GM19328 (cell line): ENCODE measurements around the gene XAGE5.
"Not testable (repeated sequence)": the region's sequence is repeated elsewhere in the genome, so short reads cannot be mapped to it uniquely, and the experiment has no call there.

Source experiments
- ATAC-seq: cut with Tn5 transposase; IDR thresholded peaks from one replicate; pipeline ENCODE4 v1.9.1; 2021; ENCODE audit warnings: mild to moderate bottlenecking, moderate library complexity; ENCODE audit not compliant: unreplicated experiment

XAGE5 gene, protein sequence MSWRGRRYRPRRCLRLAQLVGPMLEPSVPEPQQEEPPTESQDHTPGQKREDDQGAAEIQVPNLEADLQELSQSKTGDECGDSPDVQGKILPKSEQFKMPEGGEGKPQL

DNA sequence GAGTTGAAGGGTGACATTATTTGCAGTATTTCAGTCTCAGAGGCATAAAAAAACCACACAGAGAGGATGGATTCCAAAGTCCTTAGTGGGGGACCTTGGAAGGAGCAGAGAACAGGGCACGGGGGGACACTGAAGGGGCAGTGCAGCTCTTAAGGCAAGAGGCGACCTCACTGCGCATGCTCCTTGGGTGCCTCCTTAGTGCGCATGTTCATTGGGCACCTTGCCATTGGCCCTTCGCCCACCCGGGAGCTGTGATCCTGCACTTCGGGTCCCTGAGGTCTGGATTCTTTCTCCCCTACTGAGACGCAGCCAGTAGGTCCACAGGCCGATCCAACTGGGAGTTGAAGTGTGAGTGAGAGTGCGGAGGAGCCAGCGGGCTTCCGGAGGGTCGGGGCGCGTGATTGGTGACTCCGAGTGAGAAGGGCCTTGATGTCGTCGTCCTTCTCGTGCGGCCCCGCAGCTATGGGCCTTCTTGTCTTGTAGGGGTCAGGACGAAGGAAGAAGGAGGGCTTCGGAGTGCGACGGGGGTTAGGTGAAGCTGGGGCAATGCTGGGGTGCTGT lies at the start of gene XAGE5:
Gene XAGE5, plus strand, starts transcription at position 223 of the 561 bp plus-strand sequence. CDS start 1,280 bp downstream, outside the sequence.
- no peak for ATAC-seq

DNA sequence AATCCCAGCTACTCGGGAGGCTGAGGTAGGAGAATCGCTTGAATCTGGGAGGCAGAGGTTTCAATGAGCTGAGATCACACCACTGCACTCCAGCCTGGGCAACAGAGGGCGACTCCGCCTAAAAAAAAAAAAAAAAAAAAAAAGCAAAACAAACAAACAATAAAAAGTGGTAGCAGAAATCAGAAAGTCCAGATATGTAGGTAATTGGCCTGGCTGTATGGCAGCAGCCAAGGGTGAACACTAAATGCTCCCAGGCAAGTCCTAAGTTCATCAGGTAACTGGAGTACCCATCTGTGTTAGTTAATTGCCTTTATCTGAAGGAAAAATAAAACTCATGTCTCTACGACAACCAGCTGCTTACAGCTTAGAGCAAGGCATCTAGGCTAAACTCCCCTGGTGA lies 45.1 kb upstream of the XAGE5 start:
- not testable (repeated sequence) for ATAC-seq

DNA sequence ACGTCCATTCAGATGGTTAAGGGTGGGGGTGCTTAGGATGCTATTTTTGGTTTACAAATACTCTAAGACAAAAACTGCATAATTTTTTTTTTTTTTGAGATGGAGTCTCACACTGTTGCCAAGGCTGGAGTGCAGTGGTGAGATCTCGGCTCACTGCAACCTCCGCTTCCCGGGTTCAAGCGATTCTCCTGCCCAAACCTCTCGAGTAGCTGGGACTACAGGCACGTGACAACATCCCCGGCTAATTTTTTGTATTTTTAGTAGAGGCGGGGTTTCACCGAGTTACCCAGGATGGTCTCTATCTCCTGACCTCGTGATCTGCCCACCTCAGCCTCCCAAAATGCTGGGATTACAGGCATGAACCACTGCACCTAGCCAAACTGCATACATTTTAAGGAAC lies 37.6 kb upstream of the XAGE5 start:
- ATAC-seq, result not testable (repeated sequence)

DNA sequence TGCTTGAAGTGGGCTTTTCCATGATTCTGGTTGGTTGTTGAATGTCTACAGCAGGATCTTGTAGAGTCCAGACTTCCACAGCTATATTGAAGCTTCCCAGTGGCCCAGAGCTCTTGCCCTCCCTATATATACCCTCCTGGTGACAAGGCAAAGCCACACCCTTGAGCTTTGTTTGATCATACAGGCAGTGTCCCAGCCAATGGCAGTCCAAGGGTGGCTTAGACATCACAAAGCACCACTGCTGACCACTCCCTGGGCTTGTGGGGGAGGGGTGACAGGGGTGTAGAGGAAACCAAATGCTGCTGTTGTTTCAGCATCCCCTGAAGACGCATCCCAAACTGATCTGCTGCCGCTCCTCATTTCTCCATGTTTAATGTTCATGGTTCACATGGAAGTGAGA lies 13.8 kb upstream of the XAGE5 start, which contains the start of gene SPANXN5:
Gene SPANXN5, minus strand, starts transcription at position 101 of the 400 bp plus-strand sequence. Its CDS starts 79 bp downstream, at position 22.
- not testable (repeated sequence) for ATAC-seq

DNA sequence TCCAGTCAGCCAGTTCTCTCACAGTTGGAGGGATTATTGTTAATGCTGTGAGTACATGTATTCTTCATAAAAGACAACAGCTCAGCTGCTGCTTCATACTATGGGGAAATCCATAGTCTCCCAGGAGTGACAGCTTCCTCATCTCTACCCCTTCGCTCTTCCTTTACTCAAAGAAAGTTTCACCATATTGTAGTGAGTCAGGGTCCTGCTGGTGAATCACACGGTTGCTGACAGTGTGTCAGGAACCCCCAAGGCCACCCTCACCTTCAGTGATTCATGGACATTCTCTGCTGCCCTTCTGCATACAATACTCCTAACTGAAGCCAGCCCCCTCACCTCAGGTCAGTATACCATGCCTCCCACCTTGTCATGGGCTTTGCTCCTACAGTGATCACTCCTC lies 6.2 kb upstream of the XAGE5 start:
- not testable (repeated sequence) for ATAC-seq

DNA sequence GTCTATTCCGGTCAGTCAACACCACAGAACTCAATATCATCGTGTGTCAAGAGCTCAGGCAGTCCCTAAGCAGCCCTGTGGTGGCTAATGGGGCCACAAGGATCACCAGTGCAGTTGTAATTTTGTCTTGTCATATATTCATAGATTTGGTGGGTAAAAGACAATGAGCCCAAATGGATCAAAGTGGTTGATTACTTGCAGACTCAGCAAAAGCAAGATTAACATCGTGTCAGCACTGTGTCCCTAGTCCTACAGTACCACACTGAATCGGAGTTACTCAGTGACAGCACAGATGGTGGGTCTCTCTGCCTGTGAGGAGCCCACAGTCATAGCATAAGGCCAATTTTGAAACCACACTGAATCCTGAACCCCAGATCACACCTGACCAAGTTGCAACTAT lies 8.7 kb downstream of the XAGE5 start:
- no peak for ATAC-seq

DNA sequence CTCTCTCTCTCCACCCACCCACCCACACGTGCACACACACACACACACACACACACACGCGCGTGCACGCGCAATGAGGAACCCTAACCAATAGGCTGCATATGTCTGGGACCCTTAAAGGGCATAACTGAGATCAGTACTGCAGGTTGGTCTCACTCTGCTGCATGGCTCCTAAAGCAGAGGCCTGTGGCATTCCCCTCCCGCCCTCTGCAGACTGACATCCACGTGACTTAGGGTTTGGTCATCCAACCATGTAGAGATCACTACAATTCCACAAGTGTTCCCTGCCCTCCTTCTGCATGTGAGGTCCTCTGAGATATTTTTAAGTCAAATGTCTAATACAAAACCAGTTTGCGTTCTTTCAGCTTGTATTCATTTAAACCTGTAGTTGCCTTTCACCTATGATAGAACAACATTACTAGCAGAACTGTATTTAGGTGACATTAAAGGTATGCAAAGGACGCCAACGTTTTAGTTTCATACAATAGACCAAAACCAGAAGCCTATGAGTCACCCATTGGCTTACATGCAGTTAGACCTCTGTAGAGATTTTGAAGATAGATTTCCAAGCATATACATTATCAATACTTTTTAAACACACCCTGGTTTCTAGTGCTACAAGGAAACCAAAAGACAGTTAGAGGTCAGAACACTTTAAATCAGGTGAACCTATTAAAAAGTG lies 10.1 kb downstream of the XAGE5 start:
- ATAC-seq, result no peak

DNA sequence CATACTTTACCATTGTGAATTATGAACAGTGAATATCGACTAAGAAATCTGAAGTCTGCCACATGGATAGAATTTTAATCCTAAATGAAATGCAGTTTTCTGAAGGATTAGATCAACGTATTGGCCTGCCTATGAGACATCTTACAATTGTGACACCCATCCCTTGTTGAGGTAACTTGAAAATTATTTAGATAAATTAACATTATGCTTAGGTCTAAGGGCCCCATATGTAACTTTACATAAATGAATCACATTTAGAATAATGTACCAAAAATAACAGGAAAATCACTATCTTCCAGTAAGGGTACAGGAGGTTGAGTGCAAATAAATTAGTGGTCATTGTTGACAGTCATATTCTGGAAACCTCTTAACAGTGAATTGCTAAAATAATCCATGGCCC lies 13.5 kb downstream of the XAGE5 start:
- no peak for ATAC-seq

DNA sequence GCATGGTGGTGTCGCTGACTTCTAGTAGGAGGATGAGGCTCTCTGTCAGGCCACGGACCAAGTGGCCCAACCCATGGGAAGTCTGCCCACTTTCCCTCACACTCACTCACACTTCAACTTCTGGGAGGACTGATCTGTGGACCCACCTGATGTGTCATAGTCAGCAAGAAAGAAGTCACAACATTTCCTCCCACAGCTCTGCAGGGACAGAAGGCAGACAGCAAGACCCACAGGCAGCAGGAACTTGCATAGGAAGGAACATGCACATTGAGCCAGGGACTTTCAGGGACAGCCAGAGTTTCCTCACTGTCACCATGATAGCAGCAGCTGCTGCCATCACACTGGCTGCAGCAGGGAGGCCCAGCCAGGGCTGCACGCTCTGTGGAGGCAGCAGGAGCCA lies 19.5 kb downstream of the XAGE5 start:
- ATAC-seq, result no peak

DNA sequence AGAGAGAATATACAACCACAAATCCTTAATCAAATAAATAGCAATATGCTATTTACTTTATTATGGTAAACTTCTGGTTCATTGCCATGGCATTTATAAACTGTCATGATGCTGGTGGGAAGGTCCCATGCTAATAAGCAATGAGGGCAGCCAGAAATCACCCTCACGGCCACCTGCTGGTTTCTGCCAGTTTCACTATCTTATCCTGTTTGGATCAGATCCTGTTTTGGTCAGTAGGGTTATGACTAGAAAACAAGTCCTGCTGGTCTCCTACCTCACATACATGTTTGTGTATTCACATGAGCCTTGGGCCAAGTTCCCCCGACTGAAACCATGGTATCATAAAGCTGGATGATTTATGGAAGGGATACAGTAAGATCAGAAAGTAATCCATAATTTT lies 28.1 kb downstream of the XAGE5 start:
- no peak for ATAC-seq

DNA sequence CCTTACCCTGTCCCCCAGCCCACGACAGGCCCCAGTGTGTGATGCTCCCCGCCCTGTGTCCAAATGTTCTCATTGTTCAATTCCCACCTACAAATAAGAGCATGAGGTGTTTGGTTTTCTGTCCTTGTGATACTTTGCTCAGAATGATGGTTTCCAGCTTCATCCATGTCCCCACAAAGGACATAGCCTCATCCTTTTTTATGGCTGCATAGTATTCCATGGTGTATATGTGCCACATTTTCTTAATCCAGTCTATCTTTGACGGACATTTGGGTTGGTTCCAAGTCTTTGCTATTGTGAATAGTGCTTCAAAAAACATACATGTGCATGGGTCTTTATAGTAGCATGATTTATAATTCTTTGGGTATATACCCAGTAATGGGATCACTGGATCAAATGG lies 32.5 kb downstream of the XAGE5 start:
- ATAC-seq, result not testable (repeated sequence)

DNA sequence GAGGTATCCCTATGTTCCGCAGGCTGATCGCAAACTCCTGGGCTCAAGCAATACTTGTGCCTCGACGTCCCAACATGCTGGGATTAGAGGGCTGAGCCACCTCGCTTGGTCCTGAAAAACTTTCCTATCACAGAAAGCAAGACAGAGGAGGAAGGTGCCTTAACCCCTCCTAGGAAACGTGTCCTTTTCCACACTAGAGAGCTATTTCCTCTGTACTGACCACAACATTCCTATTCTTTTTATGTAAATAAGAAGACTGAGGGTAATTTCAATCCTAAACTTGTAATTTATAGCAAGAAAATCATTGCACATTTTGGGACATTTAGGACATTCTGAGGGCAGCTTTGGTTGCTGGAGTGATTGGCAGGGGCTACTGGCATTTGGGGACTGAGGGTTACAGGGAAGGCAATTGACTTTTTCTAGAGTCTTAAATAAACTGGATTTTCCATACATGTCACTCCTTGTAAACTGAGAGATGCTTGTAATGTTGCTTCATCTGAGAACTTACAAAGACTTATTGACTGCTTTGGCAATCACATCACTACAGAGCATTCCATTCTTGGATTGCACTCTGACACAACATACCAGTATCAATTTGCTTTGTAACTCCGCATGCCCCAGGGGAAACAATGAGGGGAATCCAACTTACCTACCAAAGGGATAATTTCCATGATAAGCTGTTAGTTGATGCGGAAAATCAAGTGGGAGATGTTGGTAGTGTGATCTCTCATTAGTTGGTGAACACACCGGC lies 41.2 kb downstream of the XAGE5 start:
- no peak for ATAC-seq

DNA sequence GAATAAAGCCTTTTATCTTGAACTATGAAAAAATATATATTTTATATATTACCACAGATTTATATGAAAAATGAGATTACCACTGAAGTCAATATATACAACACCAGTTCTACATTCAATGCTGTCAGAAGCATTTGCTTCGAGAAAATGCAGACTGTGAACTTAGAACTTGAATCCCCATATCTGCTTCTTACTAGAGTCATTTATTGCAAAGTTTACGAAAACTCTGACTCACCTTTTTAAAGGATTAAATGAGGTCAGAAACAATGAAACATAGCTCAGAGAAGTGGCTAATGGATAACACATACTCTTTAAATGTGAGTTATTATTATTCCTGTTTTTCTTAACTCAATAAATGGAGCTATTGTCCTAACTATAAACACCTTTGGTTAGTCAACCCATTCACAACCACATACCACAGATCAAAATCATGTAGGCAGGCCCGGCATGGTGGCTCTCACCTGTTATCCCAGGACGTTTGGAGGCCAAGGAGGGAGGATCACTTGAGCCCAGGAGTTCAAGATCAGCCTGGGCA lies 46.0 kb downstream of the XAGE5 start:
- ATAC-seq, result not testable (repeated sequence)

DNA sequence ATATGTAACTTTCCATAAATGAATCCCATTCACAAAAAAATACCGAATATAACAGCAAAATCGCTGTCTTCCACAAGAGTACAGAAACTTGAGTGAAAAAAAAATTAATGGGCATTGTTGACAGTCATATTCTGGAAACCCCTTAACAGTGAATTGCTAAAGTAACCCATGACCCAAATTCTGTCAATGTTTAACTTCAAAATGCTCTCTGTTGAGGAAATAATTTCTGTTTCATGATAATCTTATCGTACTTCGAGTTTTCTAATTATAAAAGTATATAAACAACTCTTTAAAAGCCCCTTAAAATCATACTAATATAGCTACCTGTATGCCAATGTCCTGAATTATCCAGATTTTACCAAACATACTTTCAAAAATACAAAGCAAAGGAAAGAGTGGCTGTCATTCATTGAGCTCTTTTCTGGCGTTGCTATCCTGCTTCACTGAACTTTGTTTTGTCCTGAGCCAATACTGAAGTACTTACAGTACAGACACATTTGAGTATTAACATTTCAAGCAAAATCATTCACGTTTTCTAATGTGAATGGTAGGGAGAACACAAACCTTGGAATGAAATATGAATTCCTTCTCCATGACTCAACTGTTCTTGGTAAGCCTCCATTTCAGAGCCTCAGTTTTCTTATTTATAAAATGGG lies 54.4 kb downstream of the XAGE5 start:
- ATAC-seq, result no peak
